Stimulated activated CD4-positive, alpha-beta T cell treated with anti-CD3 and anti-CD28 coated beads, Interleukin-2, amount 100 ng/mL, for 4 hours (primary cell): ENCODE results near the gene MORF4L2.

Source experiments
- DNase-seq: peaks from one replicate; pipeline ENCODE4 v3.0.0-alpha.2; 2020; ENCODE audit warnings: low read depth

Gene MORF4L2

DNA sequence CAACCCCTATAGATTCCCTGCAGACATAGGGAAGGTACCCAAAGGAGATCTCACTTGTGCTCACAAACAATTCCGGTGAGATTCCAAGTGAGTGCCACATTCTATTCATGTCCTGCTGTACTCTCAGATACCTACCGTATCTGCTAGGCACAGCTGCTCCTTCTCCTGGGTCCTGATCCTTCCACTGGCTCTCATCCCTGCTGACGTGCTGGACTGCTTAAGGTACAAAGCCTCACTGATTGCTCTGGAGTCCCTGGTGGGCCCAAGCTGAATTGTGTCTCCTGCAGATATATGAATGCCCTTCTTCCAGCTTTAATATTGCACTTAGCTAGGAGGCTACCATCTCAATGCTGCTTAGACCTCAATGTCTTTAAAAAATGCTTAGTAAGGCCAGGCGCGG lies 55.4 kb downstream of the MORF4L2 start:
- DNase-seq, result no peak

DNA sequence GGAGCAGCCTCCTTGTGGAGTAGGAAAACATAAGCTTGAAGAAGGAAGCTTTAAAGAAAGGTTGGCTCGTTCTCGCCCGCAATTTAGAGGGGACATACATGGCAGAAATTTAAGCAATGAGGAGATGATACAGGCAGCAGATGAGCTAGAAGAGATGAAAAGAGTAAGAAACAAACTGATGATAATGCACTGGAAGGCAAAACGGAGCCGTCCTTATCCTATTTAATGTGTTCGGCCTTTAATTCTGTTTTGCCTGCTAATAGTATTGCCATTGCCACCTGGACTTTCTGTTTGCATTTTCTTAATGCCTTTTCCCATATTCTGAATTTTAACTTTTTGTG lies 56.4 kb downstream of the MORF4L2 start:
- DNase-seq, result no peak

DNA sequence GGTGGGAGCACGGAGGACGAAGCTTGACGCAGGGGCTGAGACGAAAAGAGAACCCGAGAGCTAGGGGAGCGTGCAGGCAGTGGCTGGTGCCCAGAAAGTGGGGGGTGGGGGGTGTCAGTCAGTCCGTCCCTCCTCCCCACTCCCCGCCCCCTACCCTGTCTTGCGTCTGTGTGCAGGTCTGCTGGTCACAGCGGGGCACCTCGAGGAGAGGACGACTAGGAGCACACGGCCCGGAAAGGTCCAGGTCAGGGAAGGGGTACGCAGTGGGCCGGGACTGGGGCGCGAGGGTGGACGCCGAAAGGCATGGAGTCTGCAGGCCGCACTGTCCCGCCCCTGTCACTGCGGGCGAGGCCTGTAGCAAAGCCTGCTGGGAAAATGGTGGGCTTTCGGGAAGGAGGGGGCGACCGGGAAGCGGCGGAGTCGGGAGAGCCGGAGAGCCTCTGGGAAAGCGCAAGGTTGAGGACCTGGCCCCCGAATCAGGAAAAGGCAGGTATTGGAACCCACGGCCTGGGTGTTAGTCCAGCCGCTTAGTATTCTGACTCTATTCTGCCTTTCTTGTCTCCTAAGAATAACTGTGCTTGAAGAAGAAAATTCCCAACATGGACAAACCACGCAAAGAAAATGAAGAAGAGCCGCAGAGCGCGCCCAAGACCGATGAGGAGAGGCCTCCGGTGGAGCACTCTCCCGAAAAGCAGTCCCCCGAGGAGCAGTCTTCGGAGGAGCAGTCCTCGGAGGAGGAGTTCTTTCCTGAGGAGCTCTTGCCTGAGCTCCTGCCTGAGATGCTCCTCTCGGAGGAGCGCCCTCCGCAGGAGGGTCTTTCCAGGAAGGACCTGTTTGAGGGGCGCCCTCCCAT lies 57.0 kb downstream of the MORF4L2 start:
- DNase-seq, result no peak

DNA sequence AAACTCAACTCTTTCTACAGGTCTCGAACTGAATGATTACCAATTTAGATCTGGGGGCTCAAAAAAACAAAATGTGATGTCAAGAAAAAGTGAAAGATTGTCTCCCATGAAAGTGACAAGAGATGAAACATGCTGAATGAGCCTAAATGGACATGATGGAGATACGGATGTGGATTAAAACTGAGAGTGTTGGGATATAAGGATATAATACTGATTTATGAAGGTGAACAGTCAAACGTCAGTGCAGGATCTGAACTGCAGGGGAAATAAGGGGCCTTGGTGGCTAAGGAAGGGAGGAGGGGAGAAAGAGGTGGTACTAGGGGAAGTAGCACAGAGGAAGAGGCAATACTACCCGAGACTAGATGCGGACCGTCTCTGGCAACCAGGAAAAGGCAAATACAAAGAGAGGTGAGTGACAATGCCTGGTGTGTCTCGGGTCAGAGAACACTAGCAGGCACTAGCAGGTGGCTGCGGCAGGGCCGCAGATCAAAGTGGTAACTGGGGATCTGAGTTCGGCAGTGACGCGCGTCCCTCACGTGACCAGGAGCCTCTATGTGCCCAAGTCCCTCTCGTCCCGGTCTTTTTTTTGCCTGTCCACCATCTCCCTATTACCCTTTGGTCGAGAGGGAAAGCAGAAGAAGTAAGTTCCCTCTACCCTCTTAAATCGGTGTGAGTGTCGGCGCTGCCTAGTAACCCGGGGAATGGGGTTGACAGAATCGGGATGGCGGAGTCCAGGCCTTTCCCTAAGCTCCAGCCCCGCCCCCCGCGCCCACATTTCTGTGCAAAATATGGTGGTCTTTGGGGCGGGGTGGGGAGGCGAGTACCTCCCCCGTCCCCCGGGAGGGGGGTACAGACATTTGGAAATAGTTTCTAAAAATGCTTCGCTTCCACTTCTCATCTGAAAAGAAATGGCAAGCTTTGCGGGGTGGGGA lies 57.8 kb downstream of the MORF4L2 start, which contains the start of gene TCEAL1:
TCEAL1 (plus strand) TSS at position 590 of the 932 bp plus-strand sequence. CDS start 942 bp downstream, outside the sequence.
- DNase-seq, result no peak

DNA sequence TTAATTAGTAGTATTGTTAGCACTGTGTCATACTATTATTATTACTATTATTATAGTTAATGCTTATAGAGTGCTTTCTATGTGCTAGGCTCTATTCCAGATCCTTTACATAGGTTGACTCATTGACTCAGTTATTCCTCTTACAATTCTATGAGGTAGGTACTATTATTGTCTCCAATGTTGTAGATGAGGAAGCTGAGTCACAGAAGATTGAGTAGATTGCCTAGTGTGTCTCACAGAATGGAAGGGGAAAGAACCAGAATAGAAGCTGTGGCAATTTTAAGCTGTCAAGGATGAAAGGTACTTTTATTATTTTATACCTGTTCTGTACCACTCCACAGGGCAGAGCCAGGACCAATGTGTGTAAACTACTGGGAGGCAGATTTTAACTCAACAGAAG lies 59.6 kb downstream of the MORF4L2 start:
- DNase-seq, result no peak
